ENCODE measurements around the gene RAB11B.
"Not testable (repeated sequence)": the region's sequence is repeated elsewhere in the genome, so short reads cannot be mapped to it uniquely, and the experiment has no call there.

RAB11B gene

DNA sequence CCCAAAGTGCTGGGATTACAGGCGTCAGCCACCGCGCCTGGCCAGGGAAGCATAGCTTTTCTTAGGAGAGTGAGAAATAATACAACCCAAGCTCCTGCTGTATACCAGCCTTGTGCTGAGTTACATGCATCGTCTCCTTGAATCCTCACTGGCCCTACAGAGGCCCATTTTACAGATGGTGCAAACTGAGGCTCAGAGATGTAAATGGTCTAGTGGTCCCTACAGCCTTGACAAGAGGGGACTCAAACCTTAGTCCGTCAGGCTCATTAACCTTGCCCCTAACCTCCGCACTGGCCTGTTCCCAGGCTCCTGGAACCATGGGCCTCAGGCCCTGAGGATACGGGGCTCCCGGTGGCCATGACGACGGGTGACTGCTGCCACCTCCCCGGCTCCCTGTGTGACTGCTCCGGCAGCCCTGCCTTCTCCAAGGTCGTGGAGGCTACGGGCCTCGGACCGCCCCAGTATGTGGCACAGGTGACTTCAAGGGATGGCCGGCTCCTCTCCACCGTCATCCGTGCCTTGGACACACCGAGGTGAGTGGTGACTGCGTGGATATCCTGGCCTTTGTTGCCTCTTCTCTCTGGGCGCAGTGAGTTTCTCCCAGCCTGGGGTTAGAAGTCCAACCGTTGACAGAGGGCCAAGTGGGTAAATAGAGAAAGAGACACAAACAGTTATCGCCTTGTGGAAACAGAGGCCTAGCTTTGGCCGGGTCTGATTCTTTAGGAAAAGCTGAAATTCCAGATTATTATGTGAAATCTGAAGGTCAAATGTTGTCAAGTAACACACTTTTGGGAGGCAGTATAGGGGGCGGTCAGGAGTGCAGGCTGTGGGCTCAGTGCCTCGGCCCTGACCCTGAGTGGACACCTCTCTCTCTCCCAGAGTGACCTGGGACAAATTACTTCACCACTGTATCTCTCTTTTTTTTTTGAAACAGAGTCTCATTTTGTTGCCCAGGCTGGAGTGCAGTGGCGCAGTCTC lies 31.6 kb downstream of the RAB11B start:
- DNase-seq (ENCODE audit: insufficient read length, low spot score), result no peak
- FAIRE-seq, result no peak

DNA sequence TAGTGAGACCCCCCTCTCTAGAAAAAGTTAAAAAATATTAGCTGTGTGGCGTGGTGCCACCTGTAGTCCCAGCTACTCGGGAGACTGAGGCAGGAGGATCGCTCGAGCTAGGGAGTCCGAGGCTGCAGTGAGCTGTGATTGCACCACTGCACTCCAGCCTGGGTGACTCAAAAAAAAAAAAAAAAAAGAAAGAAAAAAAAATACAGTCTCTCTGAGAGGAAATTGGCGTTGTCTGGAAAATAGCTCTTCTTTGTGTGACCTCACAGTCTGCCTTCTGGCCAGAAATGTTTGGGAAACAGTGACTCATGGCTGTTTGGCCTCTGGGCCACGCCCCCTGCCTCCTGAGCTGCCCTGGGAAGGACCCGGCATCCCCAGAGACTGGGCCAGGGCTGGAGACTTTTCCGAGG lies 33.7 kb downstream of the RAB11B start:
- peak; percentile 85 for FAIRE-seq

GRCh38 chr19:8425331-8425730 lies 35.2 kb downstream of the RAB11B start:
- not testable (repeated sequence) for DNase-seq (ENCODE audit: insufficient read length, low spot score); FAIRE-seq

More for the DNA sequence above, 33.7 kb downstream of the RAB11B start:
- DNase-seq (ENCODE audit: insufficient read length, low spot score), result peak; percentile 95

- DNase-seq (ENCODE audit: insufficient read length, low spot score) (no peak), FAIRE-seq (no peak)
Measured at GRCh38 chr19:8426283-8426682, 36.1 kb downstream of the RAB11B start.

GRCh38 chr19:8429044-8429443 lies 38.9 kb downstream of the RAB11B start:
- DNase-seq (ENCODE audit: insufficient read length, low spot score) (no peak), FAIRE-seq (no peak)

DNA sequence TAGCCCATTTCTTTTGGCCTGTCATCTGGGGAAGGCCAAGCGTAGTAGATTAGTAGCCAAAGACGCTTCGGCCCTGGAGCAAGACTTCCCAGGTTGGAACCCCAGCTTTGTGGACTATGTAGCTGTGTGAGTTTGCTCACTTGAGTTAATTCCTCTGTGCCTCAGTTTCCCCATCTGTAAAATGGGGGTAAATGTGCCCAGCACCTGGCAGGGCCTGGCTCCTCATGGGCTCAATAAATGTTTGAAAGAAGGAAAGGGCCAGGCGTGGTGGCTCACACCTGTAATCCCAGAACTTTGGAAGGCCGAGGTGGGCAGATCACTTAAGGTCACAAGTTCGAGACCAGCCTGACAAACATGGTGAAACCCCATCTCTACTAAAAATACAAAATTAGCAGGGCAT lies 39.7 kb downstream of the RAB11B start:
- FAIRE-seq (no peak), DNase-seq (ENCODE audit: insufficient read length, low spot score) (no peak)

DNA sequence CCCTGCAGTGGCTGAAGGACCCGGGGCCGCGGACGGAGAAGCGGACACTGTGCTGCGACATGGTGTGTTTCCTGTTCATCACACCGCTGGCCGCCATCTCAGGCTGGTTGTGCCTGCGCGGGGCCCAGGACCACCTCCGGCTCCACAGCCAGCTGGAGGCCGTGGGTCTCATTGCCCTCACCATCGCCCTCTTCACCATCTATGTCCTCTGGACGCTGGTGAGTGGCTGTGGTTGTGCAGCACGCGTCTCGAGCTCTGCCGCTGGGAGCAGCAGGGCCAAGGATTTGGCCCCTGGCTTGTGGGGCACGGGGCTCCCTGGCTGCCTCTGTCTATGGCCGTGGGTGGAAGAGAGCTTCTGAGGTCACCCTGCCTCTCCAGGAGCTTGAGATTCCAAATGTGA lies 40.5 kb downstream of the RAB11B start:
- FAIRE-seq (no peak), DNase-seq (ENCODE audit: insufficient read length, low spot score) (no peak)

- FAIRE-seq (peak; percentile 23), DNase-seq (ENCODE audit: insufficient read length, low spot score) (no peak)
Measured at GRCh38 chr19:8438236-8438635, 48.1 kb downstream of the RAB11B start.

GRCh38 chr19:8441725-8442544 lies 51.8 kb downstream of the RAB11B start:
- no peak for FAIRE-seq
- DNase-seq (ENCODE audit: insufficient read length, low spot score), result no peak

GRCh38 chr19:8444140-8444676 lies 54.0 kb downstream of the RAB11B start:
- not testable (repeated sequence) for FAIRE-seq; DNase-seq (ENCODE audit: insufficient read length, low spot score)

DNA sequence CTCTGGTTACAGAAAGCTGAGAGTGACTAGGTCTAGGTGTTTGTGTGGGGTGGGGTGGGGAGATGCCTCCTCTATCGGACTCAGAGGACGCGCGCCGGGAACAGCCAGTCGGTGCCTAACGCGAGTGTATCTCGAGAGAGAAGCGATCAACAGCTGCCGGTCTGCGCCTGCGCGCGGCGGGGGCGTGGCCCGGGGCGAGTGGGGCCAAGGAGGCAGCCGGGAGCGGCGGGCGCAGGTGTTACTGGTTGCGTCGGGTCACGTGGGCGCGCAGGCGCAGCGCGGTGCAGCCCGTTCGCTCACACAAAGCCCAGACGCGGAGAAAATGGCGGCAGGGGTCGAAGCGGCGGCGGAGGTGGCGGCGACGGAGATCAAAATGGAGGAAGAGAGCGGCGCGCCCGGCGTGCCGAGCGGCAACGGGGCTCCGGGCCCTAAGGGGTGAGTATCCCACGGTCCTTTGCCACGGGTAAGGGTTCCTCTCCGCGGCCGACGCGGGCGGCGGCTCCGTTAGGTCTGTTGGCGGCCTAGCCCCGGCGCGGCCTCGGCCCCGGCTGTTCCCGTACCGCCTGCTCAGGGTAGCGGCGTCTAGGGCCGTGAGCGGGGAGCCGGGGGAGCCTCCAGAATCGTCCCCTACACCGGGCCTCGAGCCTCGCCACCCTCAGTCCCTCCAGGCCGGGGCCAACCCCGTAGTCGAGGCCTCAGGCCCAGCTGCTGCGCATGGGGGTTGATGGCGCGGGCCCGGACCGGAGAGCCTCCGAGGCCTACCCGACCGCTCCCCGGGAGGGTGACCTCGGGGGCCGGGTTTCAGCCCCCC lies 54.7 kb downstream of the RAB11B start, which contains the start of gene HNRNPM:
HNRNPM (plus strand) TSS at position 299 of the 811 bp plus-strand sequence; CDS start at position 323, 24 bp downstream.
- FAIRE-seq, result peak; percentile 98
- peak; percentile 99 for DNase-seq (ENCODE audit: insufficient read length, low spot score)

- DNase-seq (ENCODE audit: insufficient read length, low spot score), result no peak
- FAIRE-seq, result peak; percentile 4
Measured at GRCh38 chr19:8445488-8446001, 55.4 kb downstream of the RAB11B start.

DNA sequence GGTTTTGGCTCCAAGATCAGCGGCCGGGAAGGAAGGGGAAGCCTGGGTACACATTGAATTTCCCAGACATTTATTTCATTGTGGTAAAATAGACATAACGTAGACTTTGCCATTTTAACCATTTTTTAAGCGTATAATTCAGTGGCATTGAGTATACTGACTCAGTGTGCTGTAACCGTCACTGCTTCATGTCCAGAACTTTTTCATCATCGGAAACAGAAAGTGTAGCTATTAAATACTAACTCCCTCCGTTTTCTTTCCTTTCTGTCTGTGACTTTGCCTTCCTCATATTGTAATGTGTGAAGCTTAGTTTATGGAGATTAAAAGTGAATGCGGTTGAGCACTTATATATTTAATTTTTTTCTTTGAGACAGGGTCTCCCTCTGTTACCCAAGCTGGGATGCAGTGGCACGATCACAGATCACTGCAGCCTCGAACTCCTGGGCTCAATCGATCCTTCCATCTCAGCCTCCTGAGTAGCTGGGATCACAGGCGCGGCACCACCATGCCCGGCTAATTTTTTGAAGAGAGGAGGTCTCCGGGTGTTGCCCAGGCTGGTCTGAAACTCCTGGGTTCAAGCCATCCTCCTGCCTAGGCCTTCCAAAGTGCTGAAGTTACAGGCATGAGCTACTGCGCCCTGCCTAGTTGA lies 56.0 kb downstream of the RAB11B start:
- DNase-seq (ENCODE audit: insufficient read length, low spot score) (no peak), FAIRE-seq (no peak)

DNA sequence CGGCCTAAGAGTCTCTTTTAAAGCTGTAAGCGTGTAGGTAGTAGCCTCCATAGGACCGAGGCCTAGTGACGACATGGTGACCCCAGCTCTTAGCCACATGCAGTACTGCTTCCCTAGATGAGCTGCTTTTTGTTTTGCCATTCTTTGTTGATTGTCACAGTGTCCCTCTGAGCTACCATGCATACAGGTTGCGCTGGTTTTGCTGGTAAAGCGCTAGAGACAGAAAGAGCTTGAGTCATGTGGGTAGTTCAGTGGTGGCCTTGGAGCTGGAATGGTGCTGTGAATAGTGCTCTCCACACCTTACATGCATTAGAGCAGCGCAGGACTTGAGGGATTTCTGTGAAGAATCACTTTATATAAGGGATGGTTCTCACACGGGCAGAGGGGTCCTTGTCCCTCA lies 59.7 kb downstream of the RAB11B start:
- DNase-seq (ENCODE audit: insufficient read length, low spot score) (no peak), FAIRE-seq (no peak)

DNA sequence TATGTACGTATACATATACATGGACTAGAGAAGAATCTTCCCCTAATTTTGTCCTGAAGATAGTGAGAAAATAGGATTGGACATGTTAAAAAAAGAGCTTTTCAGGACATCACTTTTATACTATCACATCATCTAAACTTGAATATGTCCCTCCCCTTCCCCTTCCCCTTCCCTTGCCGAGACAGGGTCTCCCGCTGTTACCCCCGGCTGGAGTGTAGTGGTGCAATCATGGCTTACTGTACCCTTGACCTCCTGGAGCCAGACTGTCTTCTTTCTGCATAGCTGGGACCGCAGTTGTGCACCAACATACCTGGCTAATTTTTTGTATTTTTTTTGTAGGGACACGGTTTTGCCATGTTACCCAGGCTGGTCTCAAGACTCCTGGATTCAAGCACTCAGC lies 61.2 kb downstream of the RAB11B start:
- no peak for FAIRE-seq
- no peak for DNase-seq (ENCODE audit: insufficient read length, low spot score)

- no peak for DNase-seq (ENCODE audit: insufficient read length, low spot score)
Measured at GRCh38 chr19:8451885-8452284, 61.7 kb downstream of the RAB11B start.

GRCh38 chr19:8452446-8453123 lies 62.4 kb downstream of the RAB11B start:
- no peak for DNase-seq (ENCODE audit: insufficient read length, low spot score)
- no peak for FAIRE-seq

More at GRCh38 chr19:8451885-8452284, 61.7 kb downstream of the RAB11B start:
- FAIRE-seq, result no peak

DNA sequence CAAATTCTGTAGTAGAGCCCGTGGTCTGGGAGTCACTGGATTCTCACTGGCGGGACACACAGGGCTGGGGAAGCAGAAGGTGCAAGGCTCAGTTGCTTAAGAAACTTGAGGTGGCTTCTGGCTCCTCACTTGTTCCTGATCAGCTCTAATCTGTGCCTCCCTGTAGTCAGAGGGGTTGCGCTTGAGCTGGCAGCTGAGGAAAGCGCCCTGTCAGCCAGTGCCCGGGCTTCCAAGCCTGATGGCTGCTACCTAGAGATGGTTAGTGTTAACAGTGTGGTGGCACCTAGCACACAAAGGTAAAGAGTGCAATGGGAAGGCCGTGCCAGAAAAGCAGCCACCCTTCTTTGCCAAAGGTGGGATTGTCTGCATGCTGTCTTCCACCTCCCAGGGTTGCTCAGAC lies 63.5 kb downstream of the RAB11B start:
- FAIRE-seq, result no peak
- DNase-seq (ENCODE audit: insufficient read length, low spot score), result no peak

Measured in HTR-8/SVneo (cell line).